ENCODE results near the gene BCL11B. TPM values are rescaled to one million over a fixed set of nuclear protein-coding genes. Genes with fewer than 3 reads are reported as not detected.

Gene BCL11B
- total RNA-seq, 4 donors from 2014 or later, result under 0.01 to 1.1 (median 0.39) TPM

DNA sequence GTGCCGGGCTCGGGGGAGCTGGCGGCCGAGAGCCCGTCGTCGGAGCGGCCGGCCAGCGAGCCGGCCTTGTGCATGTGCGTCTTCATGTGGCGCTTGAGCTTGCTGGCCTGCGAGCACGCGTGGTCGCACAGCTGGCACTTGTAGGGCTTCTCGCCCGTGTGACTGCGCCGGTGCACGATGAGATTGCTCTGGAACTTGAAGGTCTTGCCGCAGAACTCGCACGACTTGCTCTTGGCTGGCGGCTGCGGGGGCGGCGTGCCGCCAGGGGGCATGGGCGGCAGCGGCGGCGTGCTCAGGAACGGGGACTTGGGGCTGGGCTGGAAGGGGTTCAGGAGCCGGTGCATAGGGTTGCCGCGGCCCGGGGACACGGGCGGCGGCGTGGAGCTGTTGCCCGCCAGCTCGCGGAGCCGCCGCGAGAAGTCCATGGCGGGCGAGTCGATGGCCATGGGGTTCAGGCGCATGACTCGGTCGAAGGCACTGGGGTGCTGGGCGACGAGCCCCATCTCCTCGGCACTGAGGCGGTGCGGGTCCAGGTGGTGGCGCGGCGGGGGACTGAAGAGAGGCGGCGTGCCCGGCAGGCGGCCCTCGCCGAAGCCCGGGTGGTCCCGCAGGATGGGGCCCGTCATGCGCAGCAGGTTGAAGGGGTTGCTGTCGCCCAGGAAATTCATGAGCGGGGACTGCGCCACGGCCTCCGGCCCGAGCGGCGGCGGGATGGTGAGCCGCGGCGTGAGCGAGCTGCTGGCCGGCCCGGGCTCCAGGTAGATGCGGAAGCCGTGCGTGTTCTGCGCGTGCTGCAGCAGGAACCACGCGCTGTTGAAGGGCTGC, 96.5 kb downstream of the BCL11B start:
- TF ChIP-seq, protein P1, sequence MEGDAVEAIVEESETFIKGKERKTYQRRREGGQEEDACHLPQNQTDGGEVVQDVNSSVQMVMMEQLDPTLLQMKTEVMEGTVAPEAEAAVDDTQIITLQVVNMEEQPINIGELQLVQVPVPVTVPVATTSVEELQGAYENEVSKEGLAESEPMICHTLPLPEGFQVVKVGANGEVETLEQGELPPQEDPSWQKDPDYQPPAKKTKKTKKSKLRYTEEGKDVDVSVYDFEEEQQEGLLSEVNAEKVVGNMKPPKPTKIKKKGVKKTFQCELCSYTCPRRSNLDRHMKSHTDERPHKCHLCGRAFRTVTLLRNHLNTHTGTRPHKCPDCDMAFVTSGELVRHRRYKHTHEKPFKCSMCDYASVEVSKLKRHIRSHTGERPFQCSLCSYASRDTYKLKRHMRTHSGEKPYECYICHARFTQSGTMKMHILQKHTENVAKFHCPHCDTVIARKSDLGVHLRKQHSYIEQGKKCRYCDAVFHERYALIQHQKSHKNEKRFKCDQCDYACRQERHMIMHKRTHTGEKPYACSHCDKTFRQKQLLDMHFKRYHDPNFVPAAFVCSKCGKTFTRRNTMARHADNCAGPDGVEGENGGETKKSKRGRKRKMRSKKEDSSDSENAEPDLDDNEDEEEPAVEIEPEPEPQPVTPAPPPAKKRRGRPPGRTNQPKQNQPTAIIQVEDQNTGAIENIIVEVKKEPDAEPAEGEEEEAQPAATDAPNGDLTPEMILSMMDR (IDR thresholded peaks at IDR 0.05), result no peak
- no peak for TF ChIP-seq EP300 (IDR thresholded peaks at IDR 0.05)
- no peak for TF ChIP-seq POLR2A (IDR thresholded peaks at IDR 0.05)
- TF ChIP-seq POLR2AphosphoS5 (IDR thresholded peaks at IDR 0.05), result no peak
- ATAC-seq, result no peak
- H3K27ac ChIP-seq, result no peak overlapping the region
- peaks cover 0 to 7% (median 0%) of the 10 kb centered on the region in 3 donors for H3K4me1 ChIP-seq
- peaks cover 3% of the 10 kb centered on the region for H3K27me3 ChIP-seq
- H3K4me3 ChIP-seq, result no peak overlapping the region
- H3K36me3 ChIP-seq, result no peaks in the 10 kb centered on the region
- WGBS, 2 donors (ENCODE audit: low coverage in 1 of 2), result no CpG with 5 or more reads among the region's 95 CpGs
- H3K9me3 ChIP-seq, result no peaks in the 10 kb centered on the region

DNA sequence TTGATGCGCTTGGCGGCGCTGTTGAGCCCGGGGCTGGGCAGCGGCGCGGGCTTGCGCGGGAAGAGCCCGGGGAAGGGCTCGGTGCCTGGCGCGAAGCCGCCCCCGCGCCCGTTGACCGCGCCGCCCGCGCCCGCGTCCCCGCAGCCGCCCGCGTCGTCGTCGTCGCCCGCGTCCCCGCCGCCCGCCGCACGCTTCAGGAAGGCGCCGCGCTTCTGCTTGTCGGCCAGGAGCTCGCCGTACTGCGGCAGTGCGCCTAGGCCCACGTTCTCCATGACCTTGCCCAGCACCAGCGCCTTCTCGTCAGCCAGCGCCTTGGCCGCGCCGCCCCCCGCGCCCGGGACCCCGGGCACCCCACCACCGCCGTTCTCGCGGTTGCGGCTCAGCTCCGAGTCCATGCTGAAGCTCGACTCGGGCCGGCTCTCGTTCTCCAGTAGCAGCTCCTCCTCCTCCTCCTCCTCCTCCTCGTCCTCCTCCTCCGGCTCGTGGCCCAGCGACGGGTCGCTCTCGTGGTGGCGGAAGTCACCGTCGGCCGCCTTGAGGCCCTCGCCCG, 97.2 kb downstream of the BCL11B start:
- 96 to 97% methylated on average over 25 to 27 of the region's 81 CpGs for WGBS, 2 donors (ENCODE audit: low coverage in 1 of 2)
- Histone ChIP-seq H3K27ac (no peak overlapping the region), H3K4me1 (peaks cover 0 to 7% (median 0%) of the 10 kb centered on the region in 3 donors), H3K9me3 (no peaks in the 10 kb centered on the region), H3K4me3 (no peak overlapping the region), H3K36me3 (no peaks in the 10 kb centered on the region), H3K27me3 (peaks cover 6% of the 10 kb centered on the region)
- no peak for ATAC-seq
- TF ChIP-seq POLR2AphosphoS5 (IDR thresholded peaks at IDR 0.05) (no peak), POLR2A (IDR thresholded peaks at IDR 0.05) (no peak), EP300 (IDR thresholded peaks at IDR 0.05) (no peak)
- TF ChIP-seq, protein P1 (IDR thresholded peaks at IDR 0.05), result no peak

DNA sequence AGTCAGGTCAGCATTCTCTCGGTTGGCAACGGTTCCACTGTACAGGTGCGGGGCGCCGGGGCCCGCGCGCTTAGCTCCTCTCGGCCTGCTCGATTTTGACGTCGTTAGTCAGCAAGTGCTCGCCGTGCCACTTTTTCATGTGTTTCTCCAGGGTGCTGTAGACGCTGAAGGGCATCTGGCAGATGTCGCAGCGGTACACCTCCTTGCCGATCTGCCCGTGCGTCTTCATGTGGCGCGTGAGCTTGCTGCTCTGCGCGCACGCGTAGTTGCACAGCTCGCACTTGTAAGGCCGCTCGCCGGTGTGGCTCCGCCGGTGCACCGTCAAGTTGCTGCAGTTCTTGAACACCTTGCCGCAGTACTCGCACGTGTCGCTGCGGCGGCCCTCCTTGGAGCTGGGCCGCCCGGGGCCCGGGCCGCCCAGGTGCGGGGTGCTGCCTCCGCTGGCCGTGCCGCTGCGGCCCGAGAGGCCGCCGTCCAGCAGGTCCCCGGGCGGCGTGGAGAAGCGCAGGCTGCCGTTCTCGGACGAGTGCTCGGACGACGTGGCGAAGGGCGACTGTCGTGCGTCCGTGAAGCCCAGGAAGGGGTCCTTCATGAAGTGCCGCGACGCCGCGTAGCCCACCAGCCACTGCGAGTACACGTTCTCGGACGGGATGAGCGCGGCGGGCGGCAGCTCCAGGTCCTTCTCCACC, 97.8 kb downstream of the BCL11B start:
- no peak for ATAC-seq
- Histone ChIP-seq H3K27me3 (peaks cover 6% of the 10 kb centered on the region), H3K4me3 (no peak overlapping the region), H3K27ac (no peak overlapping the region), H3K36me3 (no peaks in the 10 kb centered on the region), H3K4me1 (peaks cover 0 to 7% (median 0%) of the 10 kb centered on the region in 3 donors), H3K9me3 (no peaks in the 10 kb centered on the region)
- WGBS, 2 donors (ENCODE audit: low coverage in 1 of 2), result 93 to 96% methylated on average over 6 to 9 of the region's 79 CpGs
- TF ChIP-seq EP300 (IDR thresholded peaks at IDR 0.05), result no peak
- no peak for TF ChIP-seq POLR2A (IDR thresholded peaks at IDR 0.05)

DNA sequence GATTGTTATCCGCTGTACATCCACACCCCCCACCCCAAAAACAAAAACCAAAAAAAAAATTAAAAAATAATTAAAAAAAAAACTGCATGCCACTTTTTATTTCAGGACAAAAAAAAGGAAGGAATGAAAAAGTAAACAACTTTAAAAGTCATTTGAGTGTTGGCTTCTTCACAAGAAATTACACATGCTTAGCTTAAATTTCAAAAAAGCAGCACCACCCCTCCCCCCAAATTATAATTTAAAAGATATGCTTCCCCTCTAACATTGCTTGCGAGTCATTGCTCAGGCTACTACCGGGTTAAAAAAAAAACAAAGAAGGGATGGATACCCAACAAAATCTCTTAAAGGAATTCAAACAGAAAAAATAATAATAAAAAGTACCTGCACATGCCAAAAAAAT, 98.5 kb downstream of the BCL11B start:
- no peak for ATAC-seq
- H3K27ac ChIP-seq, result no peak overlapping the region
- H3K36me3 ChIP-seq, result no peaks in the 10 kb centered on the region
- peaks cover 0 to 6% (median 0%) of the 10 kb centered on the region in 3 donors for H3K4me1 ChIP-seq
- H3K9me3 ChIP-seq, result no peaks in the 10 kb centered on the region
- TF ChIP-seq EP300 (IDR thresholded peaks at IDR 0.05) (no peak), POLR2A (IDR thresholded peaks at IDR 0.05) (no peak), POLR2AphosphoS5 (IDR thresholded peaks at IDR 0.05) (no peak)
- TF ChIP-seq, protein P1 (IDR thresholded peaks at IDR 0.05), result no peak
- no peak overlapping the region for H3K4me3 ChIP-seq
- H3K27me3 ChIP-seq, result peaks cover 6% of the 10 kb centered on the region
- 70 to 77% methylated on average over 3 of the region's 3 CpGs for WGBS, 2 donors (ENCODE audit: low coverage in 1 of 2)

DNA sequence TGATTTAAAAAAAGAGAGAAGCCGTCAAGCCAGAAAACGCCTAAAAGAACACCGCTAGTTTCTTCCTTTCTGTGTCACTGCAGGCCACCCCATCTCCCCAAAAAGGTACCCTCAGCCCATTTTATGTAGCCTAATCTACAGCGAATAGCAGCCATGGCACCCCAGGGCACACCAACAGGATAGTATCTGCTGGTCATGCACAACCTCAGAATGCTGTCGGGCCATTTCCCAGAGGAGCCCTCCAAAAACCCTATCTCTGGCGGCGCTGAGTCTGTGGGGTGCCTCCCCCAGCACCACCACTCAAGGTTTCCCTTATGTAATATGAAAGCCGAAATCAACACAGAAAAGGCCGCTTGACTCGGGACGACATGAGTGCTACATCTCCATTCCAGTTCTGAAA, 98.9 kb downstream of the BCL11B start:
- 90 to 95% methylated on average over 4 of the region's 11 CpGs for WGBS, 2 donors (ENCODE audit: low coverage in 1 of 2)
- ATAC-seq, result no peak
- TF ChIP-seq POLR2AphosphoS5 (IDR thresholded peaks at IDR 0.05) (no peak), POLR2A (IDR thresholded peaks at IDR 0.05) (no peak), EP300 (IDR thresholded peaks at IDR 0.05) (no peak)
- TF ChIP-seq, protein P1 (IDR thresholded peaks at IDR 0.05), result no peak
- peaks cover 6% of the 10 kb centered on the region for H3K27me3 ChIP-seq
- H3K9me3 ChIP-seq, result no peaks in the 10 kb centered on the region
- no peaks in the 10 kb centered on the region for H3K36me3 ChIP-seq
- no peak overlapping the region for H3K27ac ChIP-seq
- peaks cover 0 to 2% (median 0%) of the 10 kb centered on the region in 3 donors for H3K4me1 ChIP-seq
- no peak overlapping the region for H3K4me3 ChIP-seq

Data from gastroesophageal sphincter (tissue), 4 donors.